HG02571 (cell line): ENCODE data around the gene OR13C9.
"Not testable (repeated sequence)": the region's sequence is repeated elsewhere in the genome, so short reads cannot be mapped to it uniquely, and the experiment has no call there.

Experiments used
- ATAC-seq: cut with Tn5 transposase; IDR thresholded peaks from one replicate; pipeline ENCODE4 v1.9.1; 2021; ENCODE audit warnings: mild to moderate bottlenecking, moderate library complexity; ENCODE audit not compliant: unreplicated experiment

The OR13C9 gene

GRCh38 chr9:104618104-104618503, at the start of gene OR13C9:
TSS of gene OR13C9 (minus strand) at chr9:104618204. CDS start at chr9:104618204, 0 bp downstream.
- ATAC-seq, result no peak

GRCh38 chr9:104658496-104659195, 40.6 kb upstream of the OR13C9 start:
- ATAC-seq, result no peak

GRCh38 chr9:104635456-104635855, 17.5 kb upstream of the OR13C9 start:
- ATAC-seq, result no peak

- ATAC-seq, result no peak
These were observed 16.0 kb upstream of the OR13C9 start for GRCh38 chr9:104633976-104634520.

GRCh38 chr9:104625964-104626363, 8.0 kb upstream of the OR13C9 start:
- not testable (repeated sequence) for ATAC-seq

- ATAC-seq, result no peak
These were observed 586 bp downstream of the OR13C9 start for GRCh38 chr9:104617418-104617817.

GRCh38 chr9:104611213-104611612, 6.8 kb downstream of the OR13C9 start:
- no peak for ATAC-seq

GRCh38 chr9:104608336-104608735, 9.7 kb downstream of the OR13C9 start:
- ATAC-seq, result no peak

- ATAC-seq, result no peak
These were observed 11.9 kb downstream of the OR13C9 start for GRCh38 chr9:104606152-104606551.

- not testable (repeated sequence) for ATAC-seq
These were observed 12.5 kb downstream of the OR13C9 start, which contains the start of gene OR13C2 for GRCh38 chr9:104605527-104605926. TSS of gene OR13C2 (minus strand) at chr9:104605627. CDS start at chr9:104605627, 0 bp downstream.

- ATAC-seq, result no peak
These were observed 13.2 kb downstream of the OR13C9 start for GRCh38 chr9:104604801-104605200.

GRCh38 chr9:104599313-104599712, 18.7 kb downstream of the OR13C9 start, which contains the start of gene OR13C5:
TSS of gene OR13C5 (minus strand) at chr9:104599413. CDS start at chr9:104599413, 0 bp downstream.
- ATAC-seq, result not testable (repeated sequence)

- ATAC-seq, result not testable (repeated sequence)
These were observed 19.3 kb downstream of the OR13C9 start for GRCh38 chr9:104598749-104599148.

- ATAC-seq, result no peak
These were observed 28.4 kb downstream of the OR13C9 start for GRCh38 chr9:104589626-104590025.

- no peak for ATAC-seq
These were observed 31.4 kb downstream of the OR13C9 start for GRCh38 chr9:104586496-104587180.

- ATAC-seq, result no peak
These were observed 37.4 kb downstream of the OR13C9 start for GRCh38 chr9:104580562-104580961.

- no peak for ATAC-seq
These were observed 40.7 kb downstream of the OR13C9 start for GRCh38 chr9:104577263-104577662.

- ATAC-seq, result no peak
These were observed 42.5 kb downstream of the OR13C9 start for GRCh38 chr9:104575456-104575855.

GRCh38 chr9:104572612-104573011, 45.4 kb downstream of the OR13C9 start:
- no peak for ATAC-seq

- ATAC-seq, result no peak
These were observed 49.1 kb downstream of the OR13C9 start, which contains the start of gene OR13C8 for GRCh38 chr9:104568868-104569267. TSS of gene OR13C8 (plus strand) at chr9:104569168. CDS start at chr9:104569168, 0 bp downstream.
